HCT116 (cell line): ENCODE data around the gene CTNNA2. TPM values are rescaled to one million over a fixed set of nuclear protein-coding genes. Genes with fewer than 3 reads are reported as not detected.

Experiments used
- ATAC-seq: fragments of 200-7000 bp; cut with Tn5 transposase; 2 replicates; pipeline ENCODE4 v1.9.1; 2020; ENCODE audit warnings: mild to moderate bottlenecking, moderate library complexity
- BruUV-seq: library from RNA; stranded (reverse); fragments of 400-500 nt; replicated peaks from 2 replicates; lab custom pipeline; 2021; lab: Mats Ljungman, UMichigan
- CTCF ChIA-PET: fragments of 300-600 bp; sonication (Branson Sonifier 250); formaldehyde crosslinking; loops from one replicate; lab custom pipeline; 2021; ENCODE audit warnings: antibody characterized with exemption; lab: Charles Lee
- POLR2A ChIA-PET: fragments of 300-600, 350-600 bp; sonication (Branson Sonifier 250); formaldehyde crosslinking; loops from one replicate; lab custom pipeline; 2021; ENCODE audit warnings: antibody characterized with exemption; lab: Charles Lee
- RAD21 ChIA-PET, 2 experiments: fragments of 300-600 bp; sonication (Branson Sonifier 250); formaldehyde crosslinking; loops; one replicate each; lab custom pipeline; 2023; ENCODE audit warnings: low total read pairs in 2 of 2; ENCODE audit not compliant: uncharacterized antibody in 2 of 2, unreplicated experiment in 2 of 2, low non-redundant PET in 1 of 2; lab: Charles Lee
- DNase-seq: peaks from one replicate; pipeline ENCODE4 v3.0.0-alpha.2; 2010; ENCODE audit warnings: low read depth, low spot score
- H2AFZ ChIP-seq: fragments of 200-600 bp; shearing (Covaris generic), sonication (generic); 2 replicates; pipeline ENCODE4 v1.6.1; 2017; ENCODE audit warnings: low read depth, mixed run types, mixed read lengths, antibody characterized with exemption, low read length; ENCODE audit not compliant: poor library complexity, severe bottlenecking
- H3K27ac ChIP-seq: 2 replicates; pipeline ENCODE4 v1.5.1; 2012; ENCODE audit warnings: low read depth, low read length
- H3K27me3 ChIP-seq: fragments of 200-600 bp; sonication (generic); 2 replicates; pipeline ENCODE4 v1.6.1; 2016; ENCODE audit warnings: mixed run types, low read length, mixed read lengths; ENCODE audit not compliant: insufficient read depth
- H3K36me3 ChIP-seq, 2 experiments: fragments of 200-500 bp in 1 of 2; fragments of 200-600 bp in 1 of 2; sonication (Bioruptor generic) in 1 of 2; sonication (generic) in 1 of 2; 2 replicates each; pipeline versions ENCODE4 v1.5.1 to v1.6.1; 2014 to 2016; ENCODE audit warnings: low read length in 2 of 2, inconsistent platforms in 1 of 2, mixed read lengths in 1 of 2, mixed run types in 1 of 2; ENCODE audit not compliant: insufficient read depth in 2 of 2, control insufficient read depth in 1 of 2
- H3K4me1 ChIP-seq, 2 experiments: fragments of 200-600 bp in 1 of 2; sonication (generic) in 1 of 2; 2 replicates each; pipeline versions ENCODE4 v1.5.1 to v1.6.1; 2012 to 2017; ENCODE audit warnings: low read length in 2 of 2, inconsistent platforms in 1 of 2, mild to moderate bottlenecking in 1 of 2, mixed read lengths in 1 of 2, mixed run types in 1 of 2, moderate library complexity in 1 of 2; ENCODE audit not compliant: insufficient read depth in 2 of 2, control insufficient read depth in 1 of 2
- H3K4me2 ChIP-seq: fragments of 200-600 bp; sonication (generic); 2 replicates; pipeline ENCODE4 v1.6.1; 2017; ENCODE audit warnings: mixed run types, low read length, mixed read lengths
- H3K4me3 ChIP-seq, 2 experiments: fragments of 200-600 bp in 1 of 2; sonication (generic) in 1 of 2; replicated peaks in 1 of 2; 2 replicates each; pipeline ENCODE4 v1.5.1; 2011 to 2016; ENCODE audit warnings: low read length in 2 of 2, control low read depth in 1 of 2, low read depth in 1 of 2, mild to moderate bottlenecking in 1 of 2, mixed read lengths in 1 of 2, mixed run types in 1 of 2
- H3K79me2 ChIP-seq: fragments of 200-600 bp; sonication (generic); 2 replicates; pipeline ENCODE4 v1.6.1; 2017; ENCODE audit warnings: mild to moderate bottlenecking, mixed run types, low read length, moderate library complexity, mixed read lengths; ENCODE audit not compliant: insufficient read depth
- H3K9ac ChIP-seq: fragments of 200-600 bp; sonication (generic); 2 replicates; pipeline ENCODE4 v1.6.1; 2016; ENCODE audit warnings: low read length, mixed read lengths
- H3K9me2 ChIP-seq: fragments of 200-600 bp; sonication (generic), shearing (Covaris generic); 2 replicates; pipeline ENCODE4 v1.6.1; 2017; ENCODE audit warnings: mixed run types, mild to moderate bottlenecking, moderate library complexity; ENCODE audit not compliant: insufficient read depth
- H3K9me3 ChIP-seq, 2 experiments: fragments of 200-500 bp in 1 of 2; fragments of 200-600 bp in 1 of 2; sonication (Bioruptor generic) in 1 of 2; sonication (generic) in 1 of 2; 2 replicates each; pipeline ENCODE4 v1.6.1; 2014 to 2017; ENCODE audit warnings: low read length in 2 of 2, mixed read lengths in 2 of 2, inconsistent platforms in 1 of 2, low read depth in 1 of 2, mild to moderate bottlenecking in 1 of 2, mixed run types in 1 of 2, moderate library complexity in 1 of 2; ENCODE audit not compliant: control insufficient read depth in 1 of 2, insufficient read depth in 1 of 2
- H4K20me1 ChIP-seq: fragments of 200-600 bp; sonication (generic), shearing (Covaris generic); 2 replicates; pipeline ENCODE4 v1.6.1; 2017; ENCODE audit warnings: mixed run types, mild to moderate bottlenecking, moderate library complexity; ENCODE audit not compliant: insufficient read depth
- CEBPB ChIP-seq: IDR thresholded peaks from 2 replicates; pipeline ENCODE4 v1.6.1; 2012; ENCODE audit warnings: low read depth
- ELF1 ChIP-seq: IDR thresholded peaks from 2 replicates; pipeline ENCODE4 v1.6.1; 2012; ENCODE audit warnings: low read depth, borderline replicate concordance
- EZH2phosphoT487 ChIP-seq: fragments of 200-600 bp; IDR thresholded peaks from 2 replicates; pipeline ENCODE4 v1.6.1; 2018; ENCODE audit warnings: antibody characterized with exemption, borderline replicate concordance
- TCF7L2 ChIP-seq: IDR thresholded peaks from 2 replicates; pipeline ENCODE4 v1.7.0; 2011; ENCODE audit warnings: borderline replicate concordance, inconsistent platforms; ENCODE audit not compliant: insufficient read depth, insufficient read length; ENCODE audit errors: extremely low read depth
- ZNF274 ChIP-seq: fragments of 200-500 bp; sonication (Bioruptor generic); IDR thresholded peaks from 2 replicates; pipeline ENCODE4 v1.6.1; 2014; ENCODE audit warnings: mild to moderate bottlenecking, low read depth, low read length, inconsistent platforms
- intact Hi-C: fragments of 100-400 bp; cut with micrococcal nuclease; formaldehyde crosslinking; loops from 2 replicates; pipeline ENCODE4 v1.10.0; 2022
- total RNA-seq: library from RNA; stranded (reverse); gene quantifications from one replicate; pipeline ENCODE4 v1.2.1, GENCODE V29; 2021; ENCODE audit not compliant: unreplicated experiment
- TF ChIP-seq, protein P1 (sequence below): IDR thresholded peaks from 2 replicates; pipeline ENCODE4 v1.6.1; 2011; ENCODE audit warnings: mild to moderate bottlenecking, low read length, moderate library complexity; ENCODE audit not compliant: insufficient replicate concordance; ENCODE audit errors: extremely low read depth
- TF ChIP-seq, protein P2 (sequence below): IDR thresholded peaks from 2 replicates; pipeline ENCODE4 v1.6.1; 2012

Gene CTNNA2
- total RNA-seq, 1 experiment from 2014 or later: not detected

DNA sequence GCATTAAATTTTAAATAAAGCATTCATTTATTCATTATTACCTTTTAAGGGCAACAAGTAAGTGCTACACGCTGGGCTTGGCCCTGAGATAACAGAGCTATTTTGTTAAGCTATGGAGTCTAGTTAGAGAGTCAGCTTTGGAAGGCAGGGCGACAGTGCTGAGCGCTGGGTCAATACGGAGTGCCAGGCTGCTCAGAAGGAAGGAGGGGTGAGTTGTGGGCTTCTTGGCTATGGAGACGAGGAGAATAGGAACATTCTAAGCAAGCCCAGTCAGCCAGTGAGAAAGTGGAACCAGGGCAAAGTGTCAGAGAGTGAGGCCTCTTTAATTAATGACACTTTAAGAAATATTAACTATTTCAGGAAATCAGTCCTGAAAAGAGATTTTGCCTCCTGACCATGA, 503.3 kb downstream of the CTNNA2 start:
- H3K9ac ChIP-seq: no peak overlapping the region
- no peaks in the 10 kb centered on the region for H3K9me2 ChIP-seq
- CTCF ChIA-PET: no interaction called here
- DNase-seq (no peak), ATAC-seq (no peak)
- no peaks in the 10 kb centered on the region for H4K20me1 ChIP-seq
- H3K79me2 ChIP-seq: no peaks in the 10 kb centered on the region
- intact Hi-C loops: no loop called here
- H3K4me2 ChIP-seq: no peak overlapping the region
- H3K36me3 ChIP-seq: no peaks in the 10 kb centered on the region
- POLR2A ChIA-PET: no interaction called here
- no peak for TF ChIP-seq CEBPB
- TF ChIP-seq ELF1: no peak
- TF ChIP-seq, protein P1, sequence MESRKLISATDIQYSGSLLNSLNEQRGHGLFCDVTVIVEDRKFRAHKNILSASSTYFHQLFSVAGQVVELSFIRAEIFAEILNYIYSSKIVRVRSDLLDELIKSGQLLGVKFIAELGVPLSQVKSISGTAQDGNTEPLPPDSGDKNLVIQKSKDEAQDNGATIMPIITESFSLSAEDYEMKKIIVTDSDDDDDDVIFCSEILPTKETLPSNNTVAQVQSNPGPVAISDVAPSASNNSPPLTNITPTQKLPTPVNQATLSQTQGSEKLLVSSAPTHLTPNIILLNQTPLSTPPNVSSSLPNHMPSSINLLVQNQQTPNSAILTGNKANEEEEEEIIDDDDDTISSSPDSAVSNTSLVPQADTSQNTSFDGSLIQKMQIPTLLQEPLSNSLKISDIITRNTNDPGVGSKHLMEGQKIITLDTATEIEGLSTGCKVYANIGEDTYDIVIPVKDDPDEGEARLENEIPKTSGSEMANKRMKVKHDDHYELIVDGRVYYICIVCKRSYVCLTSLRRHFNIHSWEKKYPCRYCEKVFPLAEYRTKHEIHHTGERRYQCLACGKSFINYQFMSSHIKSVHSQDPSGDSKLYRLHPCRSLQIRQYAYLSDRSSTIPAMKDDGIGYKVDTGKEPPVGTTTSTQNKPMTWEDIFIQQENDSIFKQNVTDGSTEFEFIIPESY: no peak
- TF ChIP-seq EZH2phosphoT487: no peak
- H3K27ac ChIP-seq: no peak overlapping the region
- BruUV-seq: no TSS peak
- peaks cover 0 to 14% of the 10 kb centered on the region in 2 experiments; a peak in 1 of 4 replicates for H3K9me3 ChIP-seq
- RAD21 ChIA-PET: no interaction called here
- no peak overlapping the region for H2AFZ ChIP-seq
- H3K27me3 ChIP-seq: no peaks in the 10 kb centered on the region
- no peaks in the 10 kb centered on the region for H3K4me1 ChIP-seq
- no peak overlapping the region for H3K4me3 ChIP-seq

DNA sequence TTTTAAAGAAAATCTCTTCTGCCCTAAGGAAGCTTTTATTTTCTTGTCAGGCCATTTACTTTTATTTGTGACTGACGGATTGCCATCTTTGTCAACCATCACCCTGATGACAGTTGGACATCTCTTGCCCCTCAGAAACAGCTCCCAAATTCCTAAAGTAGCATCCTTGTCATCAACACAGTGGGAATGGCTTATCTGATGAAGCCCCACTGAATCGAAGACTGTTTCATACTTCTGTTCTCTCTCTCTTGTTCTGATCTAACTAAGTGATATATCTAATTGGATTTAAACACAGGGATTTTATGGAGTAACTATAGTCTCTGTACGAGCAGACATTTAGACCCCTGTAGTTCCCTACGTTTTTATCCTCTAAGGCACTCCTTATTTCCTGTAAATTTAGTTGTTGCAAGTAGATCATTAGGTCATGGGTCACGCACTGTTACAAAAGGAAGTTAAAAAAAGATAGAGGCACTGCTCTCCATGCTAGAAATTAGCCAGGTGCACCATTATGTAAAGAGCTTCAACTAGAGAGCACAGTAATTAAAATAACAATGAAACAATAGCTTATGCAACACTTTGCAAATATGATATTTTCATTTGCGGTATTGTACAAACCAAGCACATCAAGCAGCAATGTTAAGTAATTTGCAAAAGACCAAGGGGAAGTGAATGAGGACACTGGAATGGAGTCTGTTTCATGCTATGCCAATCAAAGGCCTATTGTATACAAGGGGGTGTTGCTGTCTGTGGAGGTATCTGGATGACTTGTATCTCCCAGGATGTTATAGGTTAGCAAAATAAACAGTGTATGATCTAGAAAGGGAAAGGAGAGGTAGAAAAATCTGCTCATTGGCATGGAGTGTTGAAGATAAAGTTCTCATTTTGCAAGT, 507.0 kb downstream of the CTNNA2 start:
- RAD21 ChIA-PET: no interaction called here
- Histone ChIP-seq H3K9ac (no peak overlapping the region), H3K27ac (no peak overlapping the region), H2AFZ (no peak overlapping the region), H3K36me3 (no peaks in the 10 kb centered on the region), H3K9me3 (peaks cover 0 to 6% of the 10 kb centered on the region in 2 experiments; a peak in 2 of 4 replicates), H3K9me2 (no peaks in the 10 kb centered on the region)
- POLR2A ChIA-PET: no interaction called here
- BruUV-seq: no TSS peak
- TF ChIP-seq EZH2phosphoT487: no peak
- no peak for TF ChIP-seq TCF7L2
- no peak for TF ChIP-seq ELF1
- TF ChIP-seq, protein P2, sequence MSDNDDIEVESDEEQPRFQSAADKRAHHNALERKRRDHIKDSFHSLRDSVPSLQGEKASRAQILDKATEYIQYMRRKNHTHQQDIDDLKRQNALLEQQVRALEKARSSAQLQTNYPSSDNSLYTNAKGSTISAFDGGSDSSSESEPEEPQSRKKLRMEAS: no peak
- TF ChIP-seq ZNF274: no peak
- TF ChIP-seq CEBPB: no peak
- TF ChIP-seq, all 23 proteins: peak for 0
- Histone ChIP-seq H4K20me1 (no peaks in the 10 kb centered on the region), H3K27me3 (no peaks in the 10 kb centered on the region), H3K4me3 (no peak overlapping the region), H3K4me1 (no peaks in the 10 kb centered on the region), H3K79me2 (no peaks in the 10 kb centered on the region), H3K4me2 (no peak overlapping the region)
- CTCF ChIA-PET: no interaction called here
- ATAC-seq (no peak), DNase-seq (no peak)
- intact Hi-C loops: no loop called here
